HAP-1 (cell line): ENCODE results near the gene SPINT1.

Experiments
- DNase-seq, 2 experiments: peaks; one replicate each; pipeline ENCODE4 v3.0.0-alpha.2; 2016 to 2020; ENCODE audit warnings: low spot score in 2 of 2
- H3K27me3 ChIP-seq: fragments of 250-450 bp; sonication (Bioruptor Pico); 2 replicates; pipeline ENCODE4 v1.5.1; 2020; ENCODE audit warnings: low read depth, mild to moderate bottlenecking, moderate library complexity
- H3K36me3 ChIP-seq: fragments of 250-450 bp; sonication (Bioruptor Pico); replicated peaks from 2 replicates; pipeline ENCODE4 v1.5.1; 2020; ENCODE audit warnings: mild to moderate bottlenecking
- H3K4me1 ChIP-seq: fragments of 250-450 bp; sonication (Bioruptor Pico); 2 replicates; pipeline ENCODE4 v1.5.1; 2020; ENCODE audit warnings: mild to moderate bottlenecking
- H3K4me3 ChIP-seq: fragments of 250-450 bp; sonication (Bioruptor Pico); 2 replicates; pipeline ENCODE4 v1.5.1; 2020; ENCODE audit warnings: mild to moderate bottlenecking, moderate library complexity
- H3K9me3 ChIP-seq: fragments of 250-450 bp; sonication (Bioruptor Pico); 2 replicates; pipeline ENCODE4 v1.5.1; 2020; ENCODE audit warnings: mild to moderate bottlenecking, moderate library complexity
- in situ Hi-C: fragments of 300-500 bp; cut with MboI; formaldehyde crosslinking; loops from 3 replicates; pipeline ENCODE4 v1.14.3; 2020; ENCODE audit warnings: low sequenced_read_pairs, inconsistent platforms, mixed read lengths

Gene SPINT1

GRCh38 chr15:40878785-40879184 is 34.9 kb downstream of the SPINT1 start:
- Histone ChIP-seq H3K9me3 (no peaks in the 10 kb centered on the region), H3K27me3 (no peaks in the 10 kb centered on the region), H3K4me3 (no peak overlapping the region), H3K4me1 (no peaks in the 10 kb centered on the region), H3K36me3 (no peaks in the 10 kb centered on the region)
- no peak for DNase-seq
- in situ Hi-C loops: no loop called here

GRCh38 chr15:40879609-40880008 is 35.8 kb downstream of the SPINT1 start:
- no peaks in the 10 kb centered on the region for H3K27me3 ChIP-seq
- H3K36me3 ChIP-seq: no peaks in the 10 kb centered on the region
- no peak for DNase-seq
- H3K4me1 ChIP-seq: no peaks in the 10 kb centered on the region
- H3K9me3 ChIP-seq: no peaks in the 10 kb centered on the region
- no peak overlapping the region for H3K4me3 ChIP-seq
- in situ Hi-C loops: no loop called here

GRCh38 chr15:40881351-40881750 is 37.5 kb downstream of the SPINT1 start:
- Histone ChIP-seq H3K4me1 (no peaks in the 10 kb centered on the region), H3K9me3 (no peaks in the 10 kb centered on the region), H3K36me3 (no peaks in the 10 kb centered on the region), H3K27me3 (no peaks in the 10 kb centered on the region), H3K4me3 (no peak overlapping the region)
- in situ Hi-C loops: no loop called here
- no peak for DNase-seq

- no peaks in the 10 kb centered on the region for H3K9me3 ChIP-seq
- no peaks in the 10 kb centered on the region for H3K4me1 ChIP-seq
- DNase-seq: no peak
- H3K27me3 ChIP-seq: no peaks in the 10 kb centered on the region
- no peaks in the 10 kb centered on the region for H3K36me3 ChIP-seq
- no peak overlapping the region for H3K4me3 ChIP-seq
- in situ Hi-C loops: no loop called here
Measured at GRCh38 chr15:40886586-40886985, 42.7 kb downstream of the SPINT1 start.

- no peaks in the 10 kb centered on the region for H3K36me3 ChIP-seq
- in situ Hi-C loops: no loop called here
Measured at GRCh38 chr15:40889112-40889511, 45.3 kb downstream of the SPINT1 start.

GRCh38 chr15:40891138-40891537 is 47.3 kb downstream of the SPINT1 start:
- in situ Hi-C loops: no loop called here
- Histone ChIP-seq H3K27me3 (no peaks in the 10 kb centered on the region), H3K9me3 (no peaks in the 10 kb centered on the region), H3K4me1 (no peaks in the 10 kb centered on the region; the same call in 1 of the 2 replicates), H3K4me3 (no peak overlapping the region), H3K36me3 (peaks cover 8% of the 10 kb centered on the region)
- DNase-seq: no peak

More at GRCh38 chr15:40889112-40889511, 45.3 kb downstream of the SPINT1 start:
- H3K4me3 ChIP-seq: no peak overlapping the region
- no peaks in the 10 kb centered on the region for H3K4me1 ChIP-seq
- no peaks in the 10 kb centered on the region for H3K27me3 ChIP-seq
- H3K9me3 ChIP-seq: no peaks in the 10 kb centered on the region
- DNase-seq: no peak

- DNase-seq: peak; percentile 52 to 61
- no peaks in the 10 kb centered on the region; the same call in 1 of the 2 replicates for H3K4me1 ChIP-seq
Measured at GRCh38 chr15:40891810-40892446, 48.1 kb downstream of the SPINT1 start.

GRCh38 chr15:40892447-40893012 is 48.7 kb downstream of the SPINT1 start:
- Histone ChIP-seq H3K9me3 (no peaks in the 10 kb centered on the region), H3K36me3 (peaks cover 15% of the 10 kb centered on the region), H3K27me3 (no peaks in the 10 kb centered on the region), H3K4me3 (no peak overlapping the region), H3K4me1 (no peaks in the 10 kb centered on the region; the same call in 1 of the 2 replicates)
- in situ Hi-C loops: no loop called here
- DNase-seq: no peak

More at GRCh38 chr15:40891810-40892446, 48.1 kb downstream of the SPINT1 start:
- Histone ChIP-seq H3K4me3 (no peak overlapping the region), H3K9me3 (no peaks in the 10 kb centered on the region), H3K27me3 (no peaks in the 10 kb centered on the region), H3K36me3 (peaks cover 11% of the 10 kb centered on the region)
- in situ Hi-C loops: no loop called here

- no peak overlapping the region for H3K4me3 ChIP-seq
- DNase-seq: no peak
- in situ Hi-C loops: no loop called here
- peaks cover 18% of the 10 kb centered on the region for H3K36me3 ChIP-seq
- no peaks in the 10 kb centered on the region; the same call in 1 of the 2 replicates for H3K4me1 ChIP-seq
- no peaks in the 10 kb centered on the region for H3K9me3 ChIP-seq
- no peaks in the 10 kb centered on the region for H3K27me3 ChIP-seq
Measured at GRCh38 chr15:40893019-40893670, 49.3 kb downstream of the SPINT1 start.

- Histone ChIP-seq H3K36me3 (peaks cover 23% of the 10 kb centered on the region), H3K4me3 (peak within 1 kb of the TSS; percentile 63), H3K4me1 (no peaks in the 10 kb centered on the region; the same call in 1 of the 2 replicates), H3K9me3 (no peaks in the 10 kb centered on the region), H3K27me3 (no peaks in the 10 kb centered on the region)
- in situ Hi-C loops: no loop called here
- DNase-seq: peak; percentile 93 to 99
Measured at GRCh38 chr15:40893733-40894680, 50.2 kb downstream of the SPINT1 start, which contains the start of gene VPS18. TSS of gene VPS18 (plus strand) at chr15:40894450. CDS start at chr15:40894769, 319 bp downstream.

- DNase-seq: peak; percentile 69 to 81
- Histone ChIP-seq H3K4me3 (peak overlapping the region; percentile 63), H3K36me3 (peaks cover 32% of the 10 kb centered on the region), H3K27me3 (no peaks in the 10 kb centered on the region), H3K9me3 (no peaks in the 10 kb centered on the region), H3K4me1 (no peaks in the 10 kb centered on the region; the same call in 1 of the 2 replicates)
- in situ Hi-C loops: no loop called here
Measured at GRCh38 chr15:40894681-40895448, 51.0 kb downstream of the SPINT1 start.

- in situ Hi-C loops: loop anchor here (5.0 to 10.0 kb wide), 2 partner anchors 125 to 283 kb away; no protein-coding TSS in a partner anchor
Measured at GRCh38 chr15:40899536-40900207, 55.8 kb downstream of the SPINT1 start.

More at GRCh38 chr15:40899536-40900207, 55.8 kb downstream of the SPINT1 start:
- H3K4me3 ChIP-seq: no peak overlapping the region
- H3K4me1 ChIP-seq: no peaks in the 10 kb centered on the region; the same call in 1 of the 2 replicates
- DNase-seq: no peak
- no peaks in the 10 kb centered on the region for H3K9me3 ChIP-seq
- no peaks in the 10 kb centered on the region for H3K27me3 ChIP-seq
- H3K36me3 ChIP-seq: peaks cover 65% of the 10 kb centered on the region
